SU-DHL-6 (cell line): ENCODE data around the gene ATP8A1.

Experiments
- H2AFZ ChIP-seq: fragments of 200-600 bp; sonication (generic); 2 replicates; pipeline ENCODE4 v1.6.1; 2014; ENCODE audit warnings: low read depth, mild to moderate bottlenecking, moderate library complexity, mixed read lengths, antibody characterized with exemption, low read length; ENCODE audit not compliant: severe bottlenecking
- H3F3A ChIP-seq: fragments of 200-600 bp; shearing (Covaris generic); 2 replicates; pipeline ENCODE4 v1.6.0; 2016; ENCODE audit warnings: antibody characterized with exemption, mild to moderate bottlenecking; ENCODE audit not compliant: insufficient read depth
- H3K27ac ChIP-seq: fragments of 200-600 bp; sonication (generic); 2 replicates; pipeline ENCODE4 v1.5.1; 2016; ENCODE audit warnings: low read depth, mild to moderate bottlenecking, low read length, moderate library complexity, mixed read lengths
- H3K27me3 ChIP-seq: fragments of 200-600 bp; sonication (generic), shearing (Covaris generic); 2 replicates; pipeline ENCODE4 v1.6.0; 2014; ENCODE audit warnings: mild to moderate bottlenecking, low read length
- H3K36me3 ChIP-seq: fragments of 200-600 bp; sonication (generic); 2 replicates; pipeline ENCODE4 v1.6.1; 2014; ENCODE audit warnings: mild to moderate bottlenecking, low read length, mixed read lengths
- H3K4me2 ChIP-seq: fragments of 300-600, 200-600 bp; shearing (Covaris generic), sonication (generic); 2 replicates; pipeline ENCODE4 v1.6.0; 2014; ENCODE audit warnings: low read length, low read depth, mild to moderate bottlenecking; ENCODE audit not compliant: poor library complexity, severe bottlenecking
- H3K4me3 ChIP-seq: fragments of 200-600 bp; sonication (generic); 2 replicates; pipeline ENCODE4 v1.5.1; 2014; ENCODE audit warnings: antibody characterized with exemption, low read length, mild to moderate bottlenecking, mixed read lengths; ENCODE audit not compliant: insufficient read depth, poor library complexity, severe bottlenecking
- H3K79me2 ChIP-seq: fragments of 200-600 bp; sonication (generic); 2 replicates; pipeline ENCODE4 v1.6.1; 2014; ENCODE audit warnings: mild to moderate bottlenecking, low read length, moderate library complexity; ENCODE audit not compliant: insufficient read depth
- H3K9ac ChIP-seq: fragments of 200-600 bp; sonication (generic); 2 replicates; pipeline ENCODE4 v1.7.0; 2014; ENCODE audit warnings: mild to moderate bottlenecking, low read length
- H3K9me2 ChIP-seq: fragments of 200-600 bp; sonication (generic); replicated peaks from 2 replicates; pipeline ENCODE4 v1.6.1; 2014; ENCODE audit warnings: low read length; ENCODE audit not compliant: insufficient read depth
- H3K9me3 ChIP-seq: fragments of 200-600 bp; sonication (generic); 2 replicates; pipeline ENCODE4 v1.6.1; 2014; ENCODE audit warnings: low read length, mixed read lengths; ENCODE audit not compliant: insufficient read depth
- H4K20me1 ChIP-seq: fragments of 200-600 bp; sonication (generic); 2 replicates; pipeline ENCODE4 v1.6.1; 2014; ENCODE audit warnings: low read depth, mild to moderate bottlenecking, antibody characterized with exemption, low read length, moderate library complexity, mixed read lengths
- CTCF ChIP-seq: fragments of 200-600 bp; sonication (generic); IDR thresholded peaks from one replicate; pipeline ENCODE4 v1.5.1; 2017; ENCODE audit warnings: antibody characterized with exemption, mild to moderate bottlenecking, low read length, moderate library complexity; ENCODE audit not compliant: insufficient read depth, poor library complexity, severe bottlenecking
- EZH2phosphoT487 ChIP-seq: fragments of 200-600 bp; sonication (generic), shearing (Covaris generic); conservative IDR thresholded peaks from 2 replicates; pipeline ENCODE4 v1.6.1; 2018; ENCODE audit warnings: mild to moderate bottlenecking, antibody characterized with exemption, low read length, moderate library complexity, mixed read lengths

The ATP8A1 gene

DNA sequence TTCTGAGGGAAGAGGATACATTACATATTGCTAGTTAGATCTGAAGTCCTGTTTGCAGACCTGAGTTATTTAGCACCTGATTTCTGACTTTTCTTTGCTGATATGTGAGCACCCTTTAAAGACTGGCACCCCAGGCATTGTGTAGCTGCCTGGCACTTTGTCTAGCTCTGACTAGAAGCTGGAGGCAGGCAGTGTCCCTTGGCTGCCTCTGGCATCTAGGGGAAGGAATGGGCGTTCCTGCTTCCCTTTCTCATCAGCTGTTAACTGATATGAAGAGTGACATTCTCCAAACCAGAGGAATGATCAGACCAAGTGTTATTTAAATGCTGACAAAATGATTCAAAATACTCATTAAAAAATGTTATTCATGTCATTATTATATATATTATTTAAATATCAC is 289.9 kb downstream of the ATP8A1 start:
- Histone ChIP-seq H3K79me2 (no peaks in the 10 kb centered on the region), H3K4me3 (no peak overlapping the region), H3K9ac (no peak overlapping the region), H3F3A (no peaks in the 10 kb centered on the region), H4K20me1 (no peaks in the 10 kb centered on the region), H3K9me3 (no peaks in the 10 kb centered on the region), H3K36me3 (no peaks in the 10 kb centered on the region), H3K9me2 (no peaks in the 10 kb centered on the region), H2AFZ (no peak overlapping the region), H3K27me3 (no peaks in the 10 kb centered on the region), H3K27ac (no peak overlapping the region), H3K4me2 (no peak overlapping the region)
- TF ChIP-seq CTCF, result no peak
- no peak for TF ChIP-seq EZH2phosphoT487

DNA sequence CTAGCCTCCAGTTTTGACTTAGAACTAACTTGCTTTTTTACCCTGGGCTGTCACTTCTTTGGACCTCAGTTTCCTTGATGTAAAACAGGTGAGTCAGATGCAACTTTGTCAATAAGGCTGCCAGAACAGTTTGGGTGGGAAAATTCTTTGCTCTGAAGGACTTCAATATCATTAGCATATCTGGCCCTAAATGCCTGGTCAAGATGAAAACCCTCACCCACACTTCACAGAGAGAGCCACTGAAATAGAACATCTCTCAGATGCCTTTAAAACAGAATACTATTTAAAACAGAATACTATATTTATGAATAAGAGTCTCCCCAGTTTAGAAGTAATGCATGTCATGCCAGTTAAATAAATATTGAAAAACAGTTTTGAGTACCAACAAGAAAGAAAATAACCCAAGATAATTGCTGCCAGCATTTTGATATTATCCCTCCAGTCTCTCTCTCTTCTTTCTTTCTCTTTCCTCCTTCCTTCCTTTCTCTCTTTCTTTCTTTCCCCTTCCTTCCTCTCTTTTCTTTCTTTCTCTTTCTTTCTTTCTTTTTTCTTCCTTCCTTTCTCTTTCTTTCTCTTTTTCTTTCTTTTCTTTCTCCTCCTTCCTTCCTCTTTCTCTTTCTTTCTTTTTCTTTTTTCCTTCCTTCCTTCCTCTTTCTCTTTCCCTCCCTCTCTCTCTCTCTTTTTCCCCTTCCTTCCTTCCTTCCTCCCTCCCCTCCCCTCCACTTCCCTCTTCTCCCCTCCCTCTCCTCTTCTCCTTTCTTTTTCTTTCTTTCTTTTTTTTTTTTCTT is 292.4 kb downstream of the ATP8A1 start:
- Histone ChIP-seq H3K4me2 (no peak overlapping the region), H3K9me3 (no peaks in the 10 kb centered on the region), H3K27me3 (no peaks in the 10 kb centered on the region), H3K9me2 (no peaks in the 10 kb centered on the region), H3K27ac (no peak overlapping the region), H3K79me2 (no peaks in the 10 kb centered on the region), H2AFZ (no peak overlapping the region), H4K20me1 (no peaks in the 10 kb centered on the region), H3K4me3 (no peak overlapping the region), H3K36me3 (no peaks in the 10 kb centered on the region), H3K9ac (no peak overlapping the region), H3F3A (no peaks in the 10 kb centered on the region)
- TF ChIP-seq EZH2phosphoT487 (no peak), CTCF (no peak)

GRCh38 chr4:42363614-42364013 is 293.3 kb downstream of the ATP8A1 start:
- TF ChIP-seq CTCF (no peak), EZH2phosphoT487 (no peak)
- Histone ChIP-seq H3K79me2 (no peaks in the 10 kb centered on the region), H3K4me2 (no peak overlapping the region), H3K9ac (no peak overlapping the region), H3F3A (no peaks in the 10 kb centered on the region), H3K9me2 (no peaks in the 10 kb centered on the region), H4K20me1 (no peaks in the 10 kb centered on the region), H3K27me3 (no peaks in the 10 kb centered on the region), H3K4me3 (no peak overlapping the region), H3K36me3 (no peaks in the 10 kb centered on the region), H2AFZ (no peak overlapping the region), H3K27ac (no peak overlapping the region), H3K9me3 (no peaks in the 10 kb centered on the region)
